ENCODE measurements around the gene CEP41.

GRCh38 chr7:130458257-130458656 lies 17.4 kb upstream of the CEP41 start:
- TF ChIP-seq YY1 (IDR thresholded peaks at IDR 0.05): no peak
- TF ChIP-seq ATF3 (IDR thresholded peaks at IDR 0.05): no peak
- no peak for TF ChIP-seq CTCF (IDR thresholded peaks at IDR 0.05; ENCODE audit: low read depth, low read length, missing input control)
